GM12873 (cell line): ENCODE results near the gene PGLYRP1.

Source experiments
- TF ChIP-seq, protein P1 (sequence below): IDR thresholded peaks from 2 replicates; pipeline ENCODE4 v1.5.1; 2012; ENCODE audit warnings: low read depth, mild to moderate bottlenecking, moderate library complexity, low read length, control low read depth; ENCODE audit not compliant: insufficient read depth; ENCODE audit errors: missing control alignments

The PGLYRP1 gene

GRCh38 chr19:46022431-46023310 is at the start of gene PGLYRP1:
TSS of gene PGLYRP1 (minus strand) at chr19:46023053. CDS start at chr19:46023021, 32 bp downstream.
- TF ChIP-seq, protein P1, sequence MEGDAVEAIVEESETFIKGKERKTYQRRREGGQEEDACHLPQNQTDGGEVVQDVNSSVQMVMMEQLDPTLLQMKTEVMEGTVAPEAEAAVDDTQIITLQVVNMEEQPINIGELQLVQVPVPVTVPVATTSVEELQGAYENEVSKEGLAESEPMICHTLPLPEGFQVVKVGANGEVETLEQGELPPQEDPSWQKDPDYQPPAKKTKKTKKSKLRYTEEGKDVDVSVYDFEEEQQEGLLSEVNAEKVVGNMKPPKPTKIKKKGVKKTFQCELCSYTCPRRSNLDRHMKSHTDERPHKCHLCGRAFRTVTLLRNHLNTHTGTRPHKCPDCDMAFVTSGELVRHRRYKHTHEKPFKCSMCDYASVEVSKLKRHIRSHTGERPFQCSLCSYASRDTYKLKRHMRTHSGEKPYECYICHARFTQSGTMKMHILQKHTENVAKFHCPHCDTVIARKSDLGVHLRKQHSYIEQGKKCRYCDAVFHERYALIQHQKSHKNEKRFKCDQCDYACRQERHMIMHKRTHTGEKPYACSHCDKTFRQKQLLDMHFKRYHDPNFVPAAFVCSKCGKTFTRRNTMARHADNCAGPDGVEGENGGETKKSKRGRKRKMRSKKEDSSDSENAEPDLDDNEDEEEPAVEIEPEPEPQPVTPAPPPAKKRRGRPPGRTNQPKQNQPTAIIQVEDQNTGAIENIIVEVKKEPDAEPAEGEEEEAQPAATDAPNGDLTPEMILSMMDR, result no peak

- TF ChIP-seq, protein P1, result no peak
These were observed 47.0 kb upstream of the PGLYRP1 start for GRCh38 chr19:46069806-46070341.

- TF ChIP-seq, protein P1, result no peak
These were observed 45.7 kb upstream of the PGLYRP1 start for GRCh38 chr19:46068345-46069258.

GRCh38 chr19:46067691-46068090 is 44.8 kb upstream of the PGLYRP1 start:
- TF ChIP-seq, protein P1, result no peak

- TF ChIP-seq, protein P1, result no peak
These were observed 43.6 kb upstream of the PGLYRP1 start for GRCh38 chr19:46066471-46066870.

GRCh38 chr19:46065486-46066071 is 42.7 kb upstream of the PGLYRP1 start:
- TF ChIP-seq, protein P1, result no peak

DNA sequence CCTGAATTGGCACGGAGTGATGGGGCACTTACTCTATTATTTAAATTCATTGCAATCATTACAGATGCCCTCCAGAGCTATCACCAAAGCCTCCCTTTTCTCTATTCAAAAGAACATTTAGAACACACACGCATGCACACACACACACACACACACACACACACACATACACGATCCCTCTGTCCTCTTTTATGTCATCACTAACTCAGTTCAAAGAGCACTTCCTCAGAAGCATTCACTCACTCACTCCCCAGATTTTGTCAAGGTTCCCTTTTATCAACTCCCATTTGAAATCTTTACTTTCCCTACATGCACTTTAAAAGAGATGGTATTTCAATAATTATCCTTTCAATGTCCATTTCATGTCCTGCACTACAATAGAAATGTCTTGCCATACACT is 40.3 kb upstream of the PGLYRP1 start:
- TF ChIP-seq, protein P1, result no peak
